Omental fat pad (tissue), 4 donors: Measurements from ENCODE around the gene ASCC1. TPM values are rescaled to one million over a fixed set of nuclear protein-coding genes. Genes with fewer than 3 reads are reported as not detected.

Experiments used
- ATAC-seq: fragments of 150-250 bp; one replicate; pipeline ENCODE4 v1.9.1; 2016; ENCODE audit warnings: mild to moderate bottlenecking, moderate library complexity; ENCODE audit not compliant: low FRiP score
- DNase-seq: peaks from one replicate; pipeline ENCODE4 v3.0.0-alpha.2; 2019; ENCODE audit warnings: low spot score
- CTCF ChIP-seq, 3 donors: fragments of 450-650 bp; IDR thresholded peaks; one replicate each; pipeline ENCODE4 v1.5.1; 2016 to 2017; ENCODE audit warnings: antibody characterized with exemption in 3 of 3, mild to moderate bottlenecking in 3 of 3, moderate library complexity in 2 of 3
- total RNA-seq, 4 donors: library from RNA; depleted of rRNA; stranded (reverse); fragments of >200 nt; gene quantifications; one replicate each; pipeline ENCODE4 v1.1.0, GENCODE V29; 2016

The ASCC1 gene
- total RNA-seq, 4 donors from 2014 or later: 21.3 to 34.5 (median 26.3) TPM

DNA sequence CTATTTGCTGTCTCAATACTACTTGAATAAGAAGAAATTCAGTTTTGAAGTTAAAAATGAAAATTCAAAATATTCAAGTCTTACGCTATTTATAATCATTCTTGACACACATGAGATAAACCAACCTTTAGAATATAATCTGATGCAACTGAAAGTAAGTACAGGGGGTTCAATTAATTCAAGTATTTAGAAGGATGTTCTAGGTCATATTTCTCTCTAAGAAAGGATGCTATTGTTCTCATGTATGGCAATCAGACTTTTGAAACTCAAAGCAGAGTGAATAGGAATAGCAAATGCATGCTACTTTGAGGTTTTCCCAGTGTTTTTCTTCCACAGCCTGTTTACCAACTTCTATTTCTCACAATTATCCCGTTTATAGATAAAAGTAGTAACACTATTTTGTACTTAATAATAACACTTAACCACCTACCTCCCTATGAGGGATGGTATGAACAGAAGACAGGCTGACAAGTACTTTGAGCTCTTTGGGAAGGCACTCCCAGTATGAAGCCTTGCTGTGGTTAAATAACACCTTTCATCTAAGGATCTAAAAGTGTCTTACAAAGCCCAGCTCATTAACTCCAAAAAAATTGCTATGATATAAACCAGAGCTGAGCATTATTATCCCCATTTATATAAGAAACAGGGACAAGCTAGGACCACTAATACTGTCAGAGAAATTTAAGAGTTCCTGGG, 109.8 kb downstream of the ASCC1 start:
- no peak for DNase-seq
- TF ChIP-seq CTCF (IDR thresholded peaks at IDR 0.05): no peak
- ATAC-seq: no peak

- no peak for TF ChIP-seq CTCF (IDR thresholded peaks at IDR 0.05)
- DNase-seq (no peak), ATAC-seq (no peak)
These were observed 110.4 kb downstream of the ASCC1 start for GRCh38 chr10:72105710-72106109.

GRCh38 chr10:72105098-72105475, 111.0 kb downstream of the ASCC1 start:
- TF ChIP-seq CTCF (IDR thresholded peaks at IDR 0.05): no peak
- ATAC-seq (no peak), DNase-seq (no peak)

GRCh38 chr10:72104472-72105097, 111.5 kb downstream of the ASCC1 start:
- ATAC-seq: no peak
- TF ChIP-seq CTCF (IDR thresholded peaks at IDR 0.05): no peak

DNA sequence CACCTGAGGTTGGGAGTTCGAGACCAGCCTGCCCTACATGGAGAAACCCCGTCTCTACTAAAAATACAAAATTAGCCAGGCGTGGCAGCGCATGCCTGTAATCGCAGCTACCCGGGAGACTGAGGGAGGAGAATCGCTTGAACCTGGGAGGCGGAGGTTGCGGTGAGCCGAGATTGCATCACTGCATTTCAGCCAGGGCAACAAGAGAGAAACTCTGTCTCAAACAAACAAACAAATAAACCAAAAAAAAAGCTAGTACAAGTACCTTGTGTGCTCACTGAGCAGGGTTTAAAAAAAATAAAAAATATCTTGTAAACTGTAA, 116.5 kb downstream of the ASCC1 start:
- no peak for DNase-seq

More at GRCh38 chr10:72104472-72105097, 111.5 kb downstream of the ASCC1 start:
- DNase-seq: no peak

GRCh38 chr10:72098836-72099599, 117.1 kb downstream of the ASCC1 start:
- DNase-seq (no peak), ATAC-seq (no peak)
- no peak for TF ChIP-seq CTCF (IDR thresholded peaks at IDR 0.05)

More for the DNA sequence above, 116.5 kb downstream of the ASCC1 start:
- TF ChIP-seq CTCF (IDR thresholded peaks at IDR 0.05): no peak
- no peak for ATAC-seq
